Testis (tissue), 3 donors: ENCODE data around the gene S1PR1. TPM values are rescaled to one million over a fixed set of nuclear protein-coding genes. Genes with fewer than 3 reads are reported as not detected.

ENCODE experiments used
- DNase-seq: peaks from one replicate; pipeline ENCODE4 v3.0.0-alpha.2; 2019
- H3K27ac ChIP-seq, 2 donors: fragments of 200-600 bp; sonication (generic); one replicate each; pipeline ENCODE4 v1.5.1; 2019
- H3K27me3 ChIP-seq: fragments of 200-600 bp; sonication (generic); one replicate; pipeline ENCODE4 v1.5.1; 2019
- H3K36me3 ChIP-seq: fragments of 200-600 bp; sonication (generic); one replicate; pipeline ENCODE4 v1.5.1; 2017; ENCODE audit warnings: low read depth; ENCODE audit errors: missing control alignments
- H3K4me1 ChIP-seq: fragments of 200-600 bp; sonication (generic); one replicate; pipeline ENCODE4 v1.5.1; 2019
- H3K4me3 ChIP-seq, 2 donors: fragments of 200-600 bp; sonication (generic); one replicate each; pipeline ENCODE4 v1.5.1; 2017 to 2019
- H3K9me3 ChIP-seq: fragments of 200-600 bp; sonication (generic); one replicate; pipeline ENCODE4 v1.5.1; 2017
- POLR2A ChIP-seq: fragments of 450-650 bp; IDR thresholded peaks from one replicate; pipeline ENCODE4 v1.6.1; 2017; ENCODE audit warnings: antibody characterized with exemption, mild to moderate bottlenecking, moderate library complexity
- WGBS, 2 donors: methylation state at CpG; one replicate each; pipeline ENCODE4 v1.1.5; 2018; 5-methylcytosine and 5-hydroxymethylcytosine counted together
- intact Hi-C: fragments of 100-400 bp; cut with DNase I; formaldehyde crosslinking; loops from one replicate; pipeline ENCODE4 v1.15.1; 2023; ENCODE audit warnings: low total_unique reads
- polyA plus RNA-seq: library from polyadenylated mRNA; stranded (reverse); fragments of 350-450 nt; fragmentation: Illumina TruSeq; extraction: RNeasy Lipid Tissue Mini Kit (QIAGEN cat#74804); gene quantifications from one replicate; pipeline ENCODE4 v1.2.3, GENCODE V29; 2014; ENCODE audit warnings: low read depth, low replicate concordance; ENCODE audit not compliant: insufficient read depth
- total RNA-seq, 2 donors: library from RNA; depleted of rRNA; stranded (reverse); fragments of >200 nt; gene quantifications; one replicate each; pipeline ENCODE4 v1.2.3, GENCODE V29; 2016
- TF ChIP-seq, protein P1 (sequence below), 3 experiments: fragments of 450-650 bp in 2 of 3; fragments of 200-600 bp in 1 of 3; sonication (generic) in 1 of 3; IDR thresholded peaks; one replicate each; pipeline ENCODE4 v1.5.1; 2016 to 2019; ENCODE audit warnings: antibody characterized with exemption in 3 of 3, mild to moderate bottlenecking in 2 of 3, moderate library complexity in 1 of 3

S1PR1 gene
- total and polyA plus RNA-seq, 3 donors from 2014 or later = 6.4 to 11.5 (median 9.3) TPM

DNA sequence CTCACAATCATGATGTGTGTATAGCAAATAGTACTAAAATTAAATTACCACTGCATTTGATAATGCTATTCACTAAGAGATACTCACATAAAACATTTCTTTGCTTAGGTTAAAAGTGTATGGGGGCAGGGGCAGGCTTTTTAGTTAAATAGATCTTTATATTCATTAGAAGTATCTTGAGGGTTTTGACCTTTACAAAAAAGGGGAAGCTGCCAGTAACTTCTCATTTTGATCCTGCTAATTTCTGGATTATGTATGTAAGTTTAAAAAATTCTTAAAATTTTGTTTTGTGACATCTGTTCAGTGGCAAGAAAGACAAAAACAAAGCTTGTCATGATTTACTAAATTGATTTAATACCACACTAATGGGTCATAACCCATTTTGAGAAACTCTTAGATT is 45.8 kb upstream of the S1PR1 start:
- Histone ChIP-seq H3K36me3 (no peaks in the 10 kb centered on the region), H3K4me1 (no peaks in the 10 kb centered on the region), H3K27ac (no peak overlapping the region), H3K27me3 (no peaks in the 10 kb centered on the region), H3K9me3 (no peaks in the 10 kb centered on the region), H3K4me3 (no peak overlapping the region)
- intact Hi-C loops = no loop called here
- no peak for TF ChIP-seq POLR2A
- TF ChIP-seq, protein P1, sequence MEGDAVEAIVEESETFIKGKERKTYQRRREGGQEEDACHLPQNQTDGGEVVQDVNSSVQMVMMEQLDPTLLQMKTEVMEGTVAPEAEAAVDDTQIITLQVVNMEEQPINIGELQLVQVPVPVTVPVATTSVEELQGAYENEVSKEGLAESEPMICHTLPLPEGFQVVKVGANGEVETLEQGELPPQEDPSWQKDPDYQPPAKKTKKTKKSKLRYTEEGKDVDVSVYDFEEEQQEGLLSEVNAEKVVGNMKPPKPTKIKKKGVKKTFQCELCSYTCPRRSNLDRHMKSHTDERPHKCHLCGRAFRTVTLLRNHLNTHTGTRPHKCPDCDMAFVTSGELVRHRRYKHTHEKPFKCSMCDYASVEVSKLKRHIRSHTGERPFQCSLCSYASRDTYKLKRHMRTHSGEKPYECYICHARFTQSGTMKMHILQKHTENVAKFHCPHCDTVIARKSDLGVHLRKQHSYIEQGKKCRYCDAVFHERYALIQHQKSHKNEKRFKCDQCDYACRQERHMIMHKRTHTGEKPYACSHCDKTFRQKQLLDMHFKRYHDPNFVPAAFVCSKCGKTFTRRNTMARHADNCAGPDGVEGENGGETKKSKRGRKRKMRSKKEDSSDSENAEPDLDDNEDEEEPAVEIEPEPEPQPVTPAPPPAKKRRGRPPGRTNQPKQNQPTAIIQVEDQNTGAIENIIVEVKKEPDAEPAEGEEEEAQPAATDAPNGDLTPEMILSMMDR (IDR thresholded peaks at IDR 0.05) = no peak
- no peak for DNase-seq

DNA sequence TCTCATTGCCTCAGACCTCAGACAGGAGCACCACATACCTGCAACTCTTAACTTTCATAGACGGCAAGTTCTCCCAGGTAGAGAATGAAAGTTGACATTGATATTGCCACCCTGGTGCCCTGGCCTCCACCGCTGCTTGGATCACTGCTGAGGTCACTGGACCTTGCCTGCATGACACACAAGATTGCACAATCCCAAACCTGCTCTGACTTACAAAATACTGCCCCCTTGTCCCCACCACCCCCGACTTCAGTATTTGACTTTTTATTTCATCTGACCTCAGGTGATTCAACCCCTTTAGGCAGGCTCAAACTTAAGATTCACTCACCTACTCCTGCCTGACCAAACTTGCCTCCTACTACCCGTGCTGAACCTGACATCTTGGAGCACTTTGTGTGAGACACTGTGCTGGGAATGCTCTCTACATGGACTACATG is 43.1 kb upstream of the S1PR1 start:
- TF ChIP-seq, protein P1 (IDR thresholded peaks at IDR 0.05) = no peak
- TF ChIP-seq POLR2A = no peak
- intact Hi-C loops = no loop called here

DNA sequence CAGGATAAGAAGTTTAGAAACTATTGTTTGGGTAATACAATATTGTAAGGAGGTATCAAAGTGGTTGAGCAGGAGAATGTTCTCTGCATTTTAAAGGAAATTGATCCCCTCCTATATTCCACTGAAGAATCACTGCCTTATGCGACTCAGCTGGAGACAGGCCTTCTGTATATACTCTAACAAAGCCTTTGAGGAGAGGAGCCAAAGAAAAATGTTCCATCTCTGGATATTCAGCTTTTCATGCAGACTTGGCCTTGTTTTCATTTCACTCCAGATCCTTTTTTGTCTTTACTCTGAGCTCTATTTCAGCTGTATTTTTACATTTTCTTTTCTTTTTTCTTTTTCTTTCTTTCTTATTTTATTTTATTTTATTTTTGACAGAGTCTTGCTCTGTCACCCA is 42.1 kb upstream of the S1PR1 start:
- Histone ChIP-seq H3K9me3 (no peaks in the 10 kb centered on the region), H3K36me3 (no peaks in the 10 kb centered on the region), H3K4me1 (no peaks in the 10 kb centered on the region), H3K27me3 (no peaks in the 10 kb centered on the region), H3K27ac (no peak overlapping the region), H3K4me3 (no peak overlapping the region)
- WGBS, 2 donors = 86 to 93% methylated on average over 1 of the region's 1 CpG
- DNase-seq = no peak
- intact Hi-C loops = no loop called here
- TF ChIP-seq, protein P1 (IDR thresholded peaks at IDR 0.05) = no peak
- TF ChIP-seq POLR2A = no peak

More for the DNA sequence above, 43.1 kb upstream of the S1PR1 start:
- no peaks in the 10 kb centered on the region for H3K27me3 ChIP-seq
- H3K4me3 ChIP-seq = no peak overlapping the region
- WGBS, 2 donors = 83 to 90% methylated on average over 4 of the region's 4 CpGs
- no peaks in the 10 kb centered on the region for H3K9me3 ChIP-seq
- DNase-seq = no peak
- H3K4me1 ChIP-seq = no peaks in the 10 kb centered on the region
- H3K27ac ChIP-seq = no peak overlapping the region
- no peaks in the 10 kb centered on the region for H3K36me3 ChIP-seq

DNA sequence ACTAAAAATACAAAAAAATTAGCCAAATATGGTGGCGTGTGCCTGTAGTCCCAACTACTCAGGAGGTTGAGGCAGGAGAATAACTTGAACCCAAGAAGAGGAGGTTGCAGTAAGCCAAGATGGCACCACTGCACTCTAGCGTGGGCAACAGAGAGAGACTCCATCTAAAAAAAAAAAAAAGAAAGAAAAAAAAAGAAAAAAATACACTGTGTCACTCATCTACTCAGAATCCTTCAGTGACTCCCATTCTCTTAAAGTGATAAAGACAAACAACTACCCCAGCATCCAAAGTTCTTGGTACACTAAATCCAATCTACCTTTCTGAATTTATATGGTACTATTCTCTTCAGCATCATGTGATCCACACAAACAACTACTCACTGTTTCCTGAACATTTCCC is 40.2 kb upstream of the S1PR1 start:
- no peak for TF ChIP-seq POLR2A
- TF ChIP-seq, protein P1 (IDR thresholded peaks at IDR 0.05) = no peak
- Histone ChIP-seq H3K36me3 (no peaks in the 10 kb centered on the region), H3K4me1 (no peaks in the 10 kb centered on the region), H3K9me3 (no peaks in the 10 kb centered on the region), H3K27ac (no peak overlapping the region), H3K4me3 (no peak overlapping the region), H3K27me3 (no peaks in the 10 kb centered on the region)
- intact Hi-C loops = no loop called here
- no peak for DNase-seq
- 87 to 92% methylated on average over 2 of the region's 2 CpGs for WGBS, 2 donors

DNA sequence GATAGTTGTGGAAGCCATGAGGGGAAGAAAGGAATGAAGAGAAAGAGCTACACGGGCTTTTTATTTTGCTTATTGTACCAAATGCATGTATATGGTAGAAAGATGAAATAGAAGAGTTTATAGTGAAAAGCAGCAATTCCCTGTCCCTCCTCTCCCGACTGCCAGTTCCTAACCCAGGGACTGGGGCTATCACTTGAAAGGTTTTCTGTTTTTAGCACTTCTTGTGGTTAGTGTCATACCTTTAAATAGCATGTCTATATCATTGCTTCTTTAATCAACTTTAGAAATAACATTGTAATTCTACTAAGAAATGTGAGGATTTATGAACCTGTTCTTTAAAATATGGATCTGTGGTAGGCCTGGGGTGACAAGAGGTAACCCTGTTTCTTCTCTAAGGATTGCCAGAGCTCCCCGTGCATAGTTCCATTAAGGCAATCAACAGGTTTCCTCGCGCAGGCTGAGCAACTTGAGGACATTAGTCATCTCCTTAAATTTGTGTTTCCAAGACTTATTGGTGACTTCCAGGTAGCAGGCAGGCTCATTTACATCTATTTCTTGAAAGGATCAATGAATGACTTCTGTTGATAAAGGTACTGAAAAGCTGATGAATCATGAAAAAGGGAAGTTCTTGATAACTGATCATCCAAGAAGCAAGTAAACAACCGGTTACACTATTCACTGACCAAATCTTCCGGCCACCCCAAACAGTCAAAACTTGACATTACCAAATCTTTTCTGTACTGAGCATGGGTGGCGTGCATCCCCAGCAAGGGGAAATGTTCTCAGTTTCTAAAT is 37.8 kb upstream of the S1PR1 start:
- 85 to 90% methylated on average over 8 of the region's 8 CpGs for WGBS, 2 donors
- intact Hi-C loops = no loop called here
- no peaks in the 10 kb centered on the region for H3K9me3 ChIP-seq

More for the DNA sequence above, 37.8 kb upstream of the S1PR1 start:
- Histone ChIP-seq H3K4me1 (no peaks in the 10 kb centered on the region), H3K27ac (no peak overlapping the region), H3K4me3 (no peak overlapping the region), H3K36me3 (no peaks in the 10 kb centered on the region), H3K27me3 (no peaks in the 10 kb centered on the region)
- no peak for DNase-seq
- no peak for TF ChIP-seq POLR2A
- TF ChIP-seq, protein P1 (IDR thresholded peaks at IDR 0.05) = no peak
